ENCODE measurements around the gene SCEL.

DNA sequence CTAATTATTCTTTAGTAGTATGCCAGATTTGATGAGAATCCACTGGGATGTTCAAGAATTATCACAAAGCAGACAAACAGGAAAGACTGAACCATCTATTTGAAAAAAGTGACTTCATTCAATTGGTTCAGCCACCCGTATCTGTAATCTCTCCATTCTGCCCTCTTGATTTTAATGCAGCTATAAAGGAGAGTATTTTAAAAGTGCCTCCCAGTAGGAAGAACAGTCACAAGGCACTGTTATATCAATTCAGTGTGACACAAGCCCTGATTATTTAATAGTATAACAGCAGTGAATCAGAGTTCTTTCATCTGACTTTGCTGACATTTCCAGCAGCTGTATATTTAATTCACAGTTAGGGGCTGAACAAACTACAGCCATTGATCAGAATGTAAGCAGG lies 84.6 kb downstream of the SCEL start:
- TF ChIP-seq, protein P1, sequence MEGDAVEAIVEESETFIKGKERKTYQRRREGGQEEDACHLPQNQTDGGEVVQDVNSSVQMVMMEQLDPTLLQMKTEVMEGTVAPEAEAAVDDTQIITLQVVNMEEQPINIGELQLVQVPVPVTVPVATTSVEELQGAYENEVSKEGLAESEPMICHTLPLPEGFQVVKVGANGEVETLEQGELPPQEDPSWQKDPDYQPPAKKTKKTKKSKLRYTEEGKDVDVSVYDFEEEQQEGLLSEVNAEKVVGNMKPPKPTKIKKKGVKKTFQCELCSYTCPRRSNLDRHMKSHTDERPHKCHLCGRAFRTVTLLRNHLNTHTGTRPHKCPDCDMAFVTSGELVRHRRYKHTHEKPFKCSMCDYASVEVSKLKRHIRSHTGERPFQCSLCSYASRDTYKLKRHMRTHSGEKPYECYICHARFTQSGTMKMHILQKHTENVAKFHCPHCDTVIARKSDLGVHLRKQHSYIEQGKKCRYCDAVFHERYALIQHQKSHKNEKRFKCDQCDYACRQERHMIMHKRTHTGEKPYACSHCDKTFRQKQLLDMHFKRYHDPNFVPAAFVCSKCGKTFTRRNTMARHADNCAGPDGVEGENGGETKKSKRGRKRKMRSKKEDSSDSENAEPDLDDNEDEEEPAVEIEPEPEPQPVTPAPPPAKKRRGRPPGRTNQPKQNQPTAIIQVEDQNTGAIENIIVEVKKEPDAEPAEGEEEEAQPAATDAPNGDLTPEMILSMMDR (IDR thresholded peaks at IDR 0.05; ENCODE audit: low read length) = no peak
- TF ChIP-seq EZH2 (IDR thresholded peaks at IDR 0.05; ENCODE audit: borderline replicate concordance, low read length) = no peak
